GM12878 (cell line): Measurements from ENCODE around the gene KIF26A. TPM values are rescaled to one million over a fixed set of nuclear protein-coding genes. Genes with fewer than 3 reads are reported as not detected.

Experiments used
- ATAC-seq: fragments of 200-7000 bp; cut with Tn5 transposase; 3 replicates; pipeline ENCODE4 v1.9.1; 2020; ENCODE audit warnings: mild to moderate bottlenecking, moderate library complexity
- BruUV-seq: library from RNA; stranded (reverse); fragments of 400-500 nt; replicated peaks from 2 replicates; lab custom pipeline; 2021; lab: Mats Ljungman, UMichigan
- CTCF ChIA-PET: fragments of 300-600 bp; sonication (Branson Sonifier 250); formaldehyde crosslinking; extraction: SDS; loops from one replicate; lab custom pipeline; 2021; ENCODE audit warnings: inconsistent platforms; lab: Yijun Ruan, JAX
- POLR2A ChIA-PET: fragments of 350-600 bp; formaldehyde crosslinking; extraction: SDS; loops from one replicate; lab custom pipeline; 2021; ENCODE audit warnings: inconsistent platforms; lab: Charles Lee
- RAD21 ChIA-PET: fragments of 300-600 bp; sonication (Branson Sonifier 250); formaldehyde crosslinking; loops from one replicate; lab custom pipeline; 2023; ENCODE audit warnings: antibody characterized with exemption; ENCODE audit not compliant: unreplicated experiment; lab: Charles Lee
- SMC1A ChIA-PET: fragments of 300-600 bp; sonication (Branson Sonifier 250); formaldehyde crosslinking; loops from one replicate; lab custom pipeline; 2023; ENCODE audit not compliant: unreplicated experiment, uncharacterized antibody; lab: Charles Lee
- DNase-seq: peaks from one replicate; pipeline ENCODE4 v3.0.0-alpha.2; 2011; ENCODE audit warnings: low read depth, low spot score
- FAIRE-seq: peaks from 3 replicates; lab custom pipeline; 2011; peaks lifted over from hg19 to GRCh38; lab: Jason Lieb, UNC
- H2AFZ ChIP-seq: 2 replicates; pipeline ENCODE4 v1.6.0; 2011; ENCODE audit warnings: low read depth, low read length, control low read depth; ENCODE audit not compliant: control insufficient read depth
- H3K27ac ChIP-seq: 2 replicates; pipeline ENCODE4 v1.5.1; 2011; ENCODE audit warnings: control low read depth; ENCODE audit not compliant: control insufficient read depth, insufficient read depth
- H3K27me3 ChIP-seq, 2 experiments: replicated peaks in 1 of 2; 2 replicates each; pipeline versions ENCODE4 v1.6.0 to v1.6.1; 2011; ENCODE audit warnings: low read length in 1 of 2; ENCODE audit not compliant: control insufficient read depth in 2 of 2, insufficient read depth in 2 of 2
- H3K36me3 ChIP-seq, 2 experiments: 2 replicates each; pipeline ENCODE4 v1.5.1; 2011; ENCODE audit warnings: low read length in 1 of 2; ENCODE audit not compliant: control insufficient read depth in 2 of 2, insufficient read depth in 2 of 2
- H3K4me1 ChIP-seq: 2 replicates; pipeline ENCODE4 v1.6.1; 2011; ENCODE audit warnings: mild to moderate bottlenecking, low read length, moderate library complexity, mixed read lengths; ENCODE audit not compliant: control insufficient read depth, insufficient read depth
- H3K4me2 ChIP-seq: 2 replicates; pipeline ENCODE4 v1.6.0; 2011; ENCODE audit warnings: control low read depth; ENCODE audit not compliant: control insufficient read depth, insufficient read depth
- H3K4me3 ChIP-seq: fragments of 200-600 bp; sonication (generic); 2 replicates; pipeline ENCODE4 v1.5.1; 2016
- H3K79me2 ChIP-seq: 2 replicates; pipeline ENCODE4 v1.6.0; 2011; ENCODE audit warnings: low read length; ENCODE audit not compliant: control insufficient read depth, insufficient read depth
- H3K9ac ChIP-seq: 2 replicates; pipeline ENCODE4 v1.8.0; 2011; ENCODE audit warnings: low read length, control low read depth, mixed read lengths; ENCODE audit not compliant: control insufficient read depth, insufficient read depth
- H3K9me3 ChIP-seq: replicated peaks from 3 replicates; pipeline ENCODE4 v1.5.1; 2011; ENCODE audit warnings: mild to moderate bottlenecking, low read length; ENCODE audit not compliant: control insufficient read depth, insufficient read depth
- H4K20me1 ChIP-seq: 2 replicates; pipeline ENCODE4 v1.6.0; 2011; ENCODE audit not compliant: control insufficient read depth, insufficient read depth
- BCL3 ChIP-seq: IDR thresholded peaks from 2 replicates; pipeline ENCODE4 v1.6.1; 2011; ENCODE audit warnings: borderline replicate concordance, low read depth, mild to moderate bottlenecking, moderate library complexity, low read length; ENCODE audit not compliant: insufficient read depth, poor library complexity, severe bottlenecking
- CBX5 ChIP-seq: sonication (generic); IDR thresholded peaks from 2 replicates; pipeline ENCODE4 v1.6.1; 2016; ENCODE audit warnings: low read depth, moderate library complexity, mild to moderate bottlenecking, inconsistent platforms
- CTCF ChIP-seq, 3 experiments: IDR thresholded peaks in 2 of 3; conservative IDR thresholded peaks in 1 of 3; 2 replicates each; pipeline ENCODE4 v1.5.1; 2011; ENCODE audit warnings: low read depth in 3 of 3, low read length in 3 of 3, mild to moderate bottlenecking in 3 of 3, control low read depth in 2 of 3, moderate library complexity in 2 of 3, inconsistent platforms in 1 of 3, mixed read lengths in 1 of 3; ENCODE audit not compliant: control insufficient read depth in 2 of 3, insufficient read depth in 1 of 3; ENCODE audit errors: extremely low read depth in 1 of 3
- NRF1 ChIP-seq: conservative IDR thresholded peaks from 2 replicates; pipeline ENCODE4 v1.6.1; 2011; ENCODE audit warnings: mild to moderate bottlenecking, low read depth, low read length, improper control_type of control experiment
- RELB ChIP-seq: fragments of 450-650 bp; IDR thresholded peaks from 2 replicates; pipeline ENCODE4 v1.6.1; 2017; ENCODE audit warnings: low read depth, mild to moderate bottlenecking, moderate library complexity
- SKIL ChIP-seq: fragments of 450-650 bp; IDR thresholded peaks from 2 replicates; pipeline ENCODE4 v1.6.1; 2017; ENCODE audit warnings: mild to moderate bottlenecking, low read depth, inconsistent platforms; ENCODE audit not compliant: poor library complexity, severe bottlenecking
- ZBTB40 ChIP-seq: fragments of 450-650 bp; IDR thresholded peaks from 2 replicates; pipeline ENCODE4 v1.6.1; 2016; ENCODE audit warnings: mild to moderate bottlenecking, moderate library complexity, borderline replicate concordance
- WGBS: methylation state at CpG from one replicate; pipeline ENCODE4 v1.1.6; 2016; ENCODE audit warnings: low lambda C conversion rate; ENCODE audit not compliant: insufficient replicate concordance, insufficient coverage; ENCODE audit errors: missing lambda C conversion rate; 5-methylcytosine and 5-hydroxymethylcytosine counted together
- in situ Hi-C: fragments of 300-500 bp; cut with MboI; formaldehyde crosslinking; loops from 9 replicates; pipeline ENCODE4 v1.14.3; 2018; ENCODE audit warnings: mixed read lengths
- intact Hi-C: fragments of 100-400 bp; cut with micrococcal nuclease; formaldehyde crosslinking; loops from one replicate; pipeline ENCODE4 v1.14.2; 2022; ENCODE audit not compliant: unreplicated experiment
- polyA plus RNA-seq, 11 experiments: library from polyadenylated mRNA; depleted of rRNA in 4 of 11; unstranded in 6 of 11; stranded (reverse) in 5 of 11; fragments of >200 nt; fragmentation: Nextera tagmentation in 4 of 11; fragmentation: Illumina TruSeq in 1 of 11; extraction: Ambion mirVana in 4 of 11; extraction: Trizol in 1 of 11; gene quantifications; 1 replicate in 1 of 11; 2 replicates in 10 of 11; pipeline versions ENCODE4 v1.2.1 to v1.2.3, GENCODE V29; 2011 to 2016; ENCODE audit warnings: inconsistent platforms in 2 of 11, missing spikeins in 2 of 11, low read depth in 1 of 11
- total RNA-seq, 4 experiments: library from RNA; depleted of rRNA in 3 of 4; stranded (reverse); fragments of >200 nt in 3 of 4; fragmentation: Illumina TruSeq in 1 of 4; extraction: Trizol in 1 of 4; gene quantifications; 2 replicates each; pipeline versions ENCODE4 v1.2.1 to v1.2.3, GENCODE V29; 2013 to 2021

The KIF26A gene
- total and polyA plus RNA-seq, 10 of the 15 experiments (the other 5 are each of a cell fraction or from before 2014, with no cell fraction given): 0.05 TPM; not detected in 9

DNA sequence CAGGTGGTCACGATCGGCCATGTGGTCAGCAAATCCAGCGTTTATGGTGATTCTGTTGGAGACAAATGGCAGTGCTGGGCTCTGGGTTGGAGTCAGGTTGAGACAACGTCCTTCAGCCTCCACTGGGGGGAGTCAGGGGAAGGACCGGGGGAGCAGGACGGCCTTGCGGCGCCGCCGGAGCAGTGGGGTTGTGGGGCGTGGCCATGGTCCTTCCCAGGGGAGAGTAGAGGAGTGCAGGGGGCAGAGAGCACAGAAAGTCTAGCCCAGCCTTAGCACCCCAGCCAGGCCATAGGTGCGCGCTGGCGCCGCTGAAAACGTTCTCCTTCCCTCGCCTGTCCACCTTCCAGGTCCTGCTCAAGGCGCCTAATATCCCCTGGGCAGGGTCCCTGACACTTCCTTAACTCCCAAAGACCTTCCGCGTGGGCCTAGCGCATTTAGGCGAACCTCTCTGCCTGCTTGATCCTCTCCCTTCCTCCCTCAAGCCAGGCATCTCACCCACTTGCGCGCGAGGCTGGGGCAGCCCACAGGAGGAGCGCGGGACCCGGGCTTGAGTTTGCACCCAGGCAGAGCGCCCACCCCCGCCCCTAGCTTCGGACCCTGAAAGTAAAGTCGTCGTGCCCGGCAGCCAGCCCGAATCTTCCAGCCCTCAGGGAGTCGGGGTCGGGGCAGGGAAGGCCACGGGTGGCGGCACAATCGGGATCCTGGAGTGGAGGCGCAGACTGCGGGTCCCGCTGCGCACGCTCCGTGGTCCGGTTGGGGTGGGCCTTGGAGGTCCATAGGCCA, 3.1 kb upstream of the KIF26A start (continued):
- no peak for TF ChIP-seq RELB

DNA sequence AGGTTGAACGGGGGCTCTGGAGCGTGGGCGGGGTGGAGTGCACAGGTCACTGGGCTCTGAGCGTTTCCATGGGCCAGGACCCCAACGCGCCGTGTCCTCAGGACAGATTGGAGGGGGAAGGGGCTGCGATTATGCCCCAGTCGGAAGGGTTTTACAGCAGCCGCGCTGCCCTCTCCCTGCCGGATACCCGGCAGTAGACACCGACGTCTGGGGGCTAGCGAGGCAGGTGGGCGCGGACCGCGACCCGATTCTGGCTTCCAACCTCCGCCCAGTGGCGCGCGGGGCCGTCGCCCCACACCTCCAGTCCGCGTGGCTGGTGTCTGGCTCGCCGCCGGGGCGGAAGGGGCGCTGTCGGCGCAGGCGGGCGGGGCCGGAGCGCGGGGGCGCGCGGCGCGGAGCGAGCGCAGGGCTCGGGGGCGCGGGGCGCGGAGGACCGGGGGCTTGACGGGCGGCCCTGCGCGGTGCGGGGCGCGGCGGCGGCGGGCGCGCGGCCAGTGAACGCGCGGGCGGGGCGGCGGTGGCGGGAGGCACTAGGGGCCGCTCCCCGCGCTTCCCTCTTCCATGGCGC, 2.4 kb upstream of the KIF26A start:
- 2% methylated on average over 31 of the region's 78 CpGs for WGBS
- Histone ChIP-seq H2AFZ (no peak overlapping the region), H3K9ac (no peak overlapping the region), H3K4me1 (no peaks in the 10 kb centered on the region), H3K9me3 (no peaks in the 10 kb centered on the region; the same call in 2 of the 3 replicates), H3K79me2 (no peaks in the 10 kb centered on the region), H3K4me2 (no peak overlapping the region), H3K27me3 (peaks cover 10 to 15% of the 10 kb centered on the region in 2 experiments; a peak in 3 of 4 replicates), H3K27ac (no peak overlapping the region), H4K20me1 (no peaks in the 10 kb centered on the region), H3K36me3 (no peaks in the 10 kb centered on the region), H3K4me3 (no peak overlapping the region)
- CTCF ChIA-PET: no interaction called here
- FAIRE-seq (no peak), DNase-seq (no peak), ATAC-seq (no peak)
- POLR2A ChIA-PET: no interaction called here
- in situ Hi-C loops: loop anchor here (5.0 kb wide), 1 partner anchor 59 kb away; no protein-coding TSS in a partner anchor
- SMC1A ChIA-PET: no interaction called here
- RAD21 ChIA-PET: no interaction called here
- no TSS peak for BruUV-seq
- intact Hi-C loops: loop anchor here (2.0 kb wide), 1 partner anchor 429 kb away; no protein-coding TSS in a partner anchor
- TF ChIP-seq NRF1: no peak
- no peak for TF ChIP-seq CBX5
- TF ChIP-seq ZBTB40: no peak
- no peak for TF ChIP-seq SKIL
- no peak for TF ChIP-seq BCL3
- no peak for TF ChIP-seq CTCF (IDR thresholded peaks at IDR 0.05 in 2 of 3, conservative IDR thresholded peaks at IDR 0.05 in 1 of 3; ENCODE audit: control insufficient read depth in 2 of 3, extremely low read depth in 1 of 3, insufficient read depth in 1 of 3, low read depth in 3 of 3, low read length in 3 of 3)
